HG02885 (cell line): ENCODE results near the gene IL17RD.
A peak's percentile ranks its signal among the peaks of the same experiment; 100 is the strongest.

Experiments
- ATAC-seq: cut with Tn5 transposase; IDR thresholded peaks from one replicate; pipeline ENCODE4 v1.9.1; 2021; ENCODE audit warnings: mild to moderate bottlenecking; ENCODE audit not compliant: unreplicated experiment, poor library complexity

Gene IL17RD

DNA sequence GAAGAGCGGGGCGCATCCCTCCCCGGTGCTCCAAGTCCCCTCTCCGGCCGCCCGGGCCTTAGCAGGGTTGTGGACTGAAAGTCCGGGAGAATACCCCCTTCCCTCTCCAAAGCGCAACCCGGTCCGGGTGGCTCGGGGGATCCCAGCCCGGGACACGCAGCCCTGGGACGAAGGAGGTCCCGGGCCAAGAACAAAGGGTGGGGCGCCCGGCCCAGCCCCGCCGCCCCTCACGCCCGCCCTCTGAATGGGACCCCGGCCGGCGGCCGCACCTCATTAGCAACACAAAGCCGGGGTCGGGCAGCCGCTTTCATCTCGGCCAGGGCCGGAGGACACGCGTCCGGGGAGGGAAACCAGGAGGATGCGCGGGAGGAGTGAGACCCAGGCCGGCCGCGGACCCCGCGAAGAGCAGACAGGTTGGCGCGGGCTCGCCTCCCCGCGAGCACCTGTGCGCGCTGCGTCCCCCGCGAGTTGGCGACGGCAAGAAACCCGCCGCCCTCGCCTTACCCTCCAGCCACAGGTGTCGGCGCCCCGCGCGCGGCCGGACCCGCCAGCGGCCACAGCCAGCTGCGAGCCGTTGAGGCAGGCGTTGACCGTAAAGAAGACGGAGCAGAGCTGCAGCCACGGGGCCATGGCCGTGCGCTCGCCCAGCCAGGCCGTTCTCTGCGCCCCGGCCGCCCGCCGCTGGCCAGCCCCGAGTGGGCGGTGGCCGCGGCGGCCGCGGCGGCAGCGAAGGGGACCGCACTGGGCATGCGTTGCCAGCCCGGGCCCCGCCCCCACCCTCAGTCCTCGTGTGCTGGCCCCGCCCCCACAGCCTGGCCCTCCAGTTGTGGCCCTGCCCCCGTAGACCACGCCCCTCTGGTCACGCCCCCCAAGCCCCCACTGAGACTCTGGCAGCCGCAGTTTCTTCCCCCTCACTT is at the start of gene IL17RD:
TSS of gene IL17RD (minus strand) at position 697 of the 917 bp plus-strand sequence. CDS start at position 630, 67 bp downstream.
- ATAC-seq: peak; percentile 53

DNA sequence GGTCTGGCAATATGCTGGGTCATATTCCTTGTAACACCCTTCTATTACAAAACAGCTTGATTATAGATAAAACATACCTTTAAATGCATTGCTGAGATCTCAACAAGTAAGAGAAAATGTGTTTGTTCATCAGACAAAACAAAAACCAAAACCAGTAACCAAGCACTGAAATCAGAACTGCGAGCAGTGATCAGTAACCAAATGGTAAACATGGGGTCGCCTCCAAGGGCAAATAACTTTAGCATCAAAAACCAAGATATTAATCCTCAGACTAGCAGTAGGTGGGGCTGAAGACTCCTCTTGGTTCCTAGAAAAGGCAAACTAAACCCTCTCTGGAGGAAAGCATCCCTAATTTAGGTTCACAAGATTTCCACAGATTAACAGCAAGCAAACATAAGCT is 41.3 kb upstream of the IL17RD start:
- ATAC-seq: no peak

DNA sequence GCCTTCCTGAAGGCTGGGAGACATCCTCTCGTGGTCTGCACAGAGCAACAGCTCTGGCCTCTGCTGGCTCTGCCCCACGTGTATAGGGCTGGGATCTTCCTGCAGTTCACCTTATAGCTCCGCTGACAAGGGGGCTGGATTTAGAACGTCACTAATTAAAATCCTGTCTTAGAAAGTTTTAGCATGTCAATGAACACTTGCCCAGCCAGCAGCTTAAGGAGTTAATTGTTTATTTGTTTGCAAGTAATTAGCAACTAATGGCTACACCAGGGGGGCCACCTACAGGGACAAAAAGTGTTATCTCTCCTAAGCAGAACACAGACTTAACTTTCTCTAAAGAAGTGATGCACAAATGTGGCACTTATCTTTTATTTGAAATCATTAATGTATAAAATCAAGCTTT is 34.7 kb upstream of the IL17RD start, which contains the start of gene HESX1:
TSS of gene HESX1 (minus strand) at position 84 of the 403 bp plus-strand sequence. CDS start at position 24, 60 bp downstream.
- ATAC-seq: no peak

DNA sequence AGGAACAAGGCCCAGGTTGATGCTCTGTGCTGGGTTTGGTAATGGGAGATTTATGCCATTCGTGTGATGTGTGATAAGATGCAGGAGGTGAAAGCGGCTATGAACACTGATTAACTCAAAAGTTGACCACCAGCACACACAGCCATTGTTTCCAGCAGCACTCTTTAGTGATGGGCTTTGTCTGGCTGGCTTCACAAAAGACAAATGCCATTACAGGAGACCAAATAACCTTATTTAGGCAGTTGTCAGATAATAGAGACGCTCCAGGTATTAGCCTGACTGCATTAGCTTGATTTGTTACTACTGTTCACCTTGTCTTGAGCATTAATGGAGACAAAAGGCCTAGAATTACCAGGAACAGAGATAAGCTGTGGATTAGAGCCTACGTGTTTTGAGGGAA is 29.5 kb upstream of the IL17RD start:
- no peak for ATAC-seq

DNA sequence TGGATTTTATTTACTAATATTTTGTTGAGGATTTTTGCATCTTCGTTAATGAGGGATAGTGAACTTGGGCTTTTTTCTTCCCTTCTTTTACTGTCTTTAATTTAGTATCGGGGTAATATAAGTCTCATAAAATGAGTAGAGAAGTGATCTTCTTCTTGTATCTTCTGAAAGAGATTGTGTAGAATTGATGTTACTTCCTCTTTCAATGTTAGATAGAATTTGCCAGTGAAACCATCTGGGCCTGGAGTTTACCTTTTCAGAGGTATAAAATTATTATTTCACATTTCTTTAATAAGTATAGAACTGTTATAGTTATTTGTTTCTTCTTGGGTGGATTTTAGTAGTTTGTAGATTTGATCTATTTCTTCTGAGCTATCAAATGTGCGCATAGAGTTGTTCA is 26.9 kb upstream of the IL17RD start:
- ATAC-seq: no peak

DNA sequence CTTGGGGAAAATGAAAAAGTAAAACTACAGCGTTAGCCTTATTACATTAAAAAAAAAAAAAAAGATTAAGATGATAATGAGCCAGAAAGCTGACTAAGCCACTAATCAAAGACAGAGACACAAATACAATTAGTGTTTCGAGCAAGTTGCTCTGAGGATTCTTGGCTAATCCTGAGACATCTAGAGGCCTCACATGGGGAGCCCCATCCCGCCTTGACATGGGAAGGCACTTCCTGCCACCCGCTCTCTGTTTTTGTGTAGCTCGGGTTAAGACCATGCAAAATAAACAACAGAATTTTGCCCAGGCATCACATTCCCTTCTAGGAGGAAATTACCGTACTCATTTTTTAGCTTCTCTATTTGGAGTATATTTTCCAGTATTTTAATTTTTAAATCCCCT is 19.4 kb upstream of the IL17RD start:
- no peak for ATAC-seq

DNA sequence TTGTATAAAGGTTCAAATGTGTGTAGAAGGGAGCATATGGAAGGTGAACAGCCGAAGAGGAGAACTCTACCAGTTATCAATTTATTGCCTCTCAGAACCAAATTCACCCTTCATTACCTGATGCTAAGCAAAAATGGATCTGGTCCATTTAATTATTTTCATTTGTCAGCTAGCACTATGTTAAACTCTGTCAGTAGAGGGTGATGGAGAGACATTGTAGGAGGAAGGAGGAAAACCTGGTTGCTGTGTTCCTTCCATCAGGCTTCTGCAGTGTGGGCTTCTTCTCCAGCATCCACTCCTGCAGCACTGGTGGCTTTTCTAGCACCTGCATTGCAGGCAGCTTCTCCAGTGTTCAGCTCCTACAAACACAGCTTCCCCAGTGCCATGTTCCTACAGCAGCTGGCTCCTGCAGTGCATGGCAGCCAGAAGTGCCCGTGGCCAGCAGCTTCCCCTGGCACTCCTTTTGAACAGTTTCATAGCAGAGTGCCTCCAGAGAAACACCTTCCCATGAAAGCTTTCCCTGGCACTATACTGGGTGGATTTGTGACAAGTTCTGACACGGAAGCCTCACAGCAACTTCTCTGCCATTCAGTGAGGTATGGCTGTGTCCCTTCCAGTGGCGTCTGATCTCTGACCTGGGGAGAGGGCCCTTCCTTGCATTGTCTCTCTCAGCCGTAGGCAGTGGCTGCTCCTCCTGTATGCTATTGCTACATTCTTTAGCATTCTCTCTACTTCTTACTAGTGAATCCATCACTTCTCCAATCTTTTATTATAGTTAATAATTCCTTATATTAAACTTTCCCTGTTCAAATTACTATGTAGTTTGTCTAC is 14.6 kb upstream of the IL17RD start:
- ATAC-seq: no peak

DNA sequence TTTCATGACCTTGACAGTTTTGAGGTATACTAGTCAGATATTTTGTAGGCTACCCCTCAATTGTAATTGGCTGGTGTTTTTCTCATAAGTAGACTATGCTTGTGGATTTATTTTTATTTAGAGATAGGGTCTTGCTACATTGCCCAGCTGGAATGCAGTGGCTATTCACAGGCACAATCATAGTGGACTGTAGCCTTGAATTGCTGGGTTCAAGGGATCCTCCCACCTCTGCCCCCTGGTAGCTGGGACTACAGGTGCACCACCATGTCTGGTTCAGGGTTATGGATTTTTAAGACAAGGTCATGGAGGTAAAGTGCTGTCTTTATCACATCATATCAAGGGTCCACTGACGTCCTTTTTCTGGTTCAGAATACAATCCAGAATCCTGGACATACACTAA is 10.9 kb upstream of the IL17RD start:
- no peak for ATAC-seq

DNA sequence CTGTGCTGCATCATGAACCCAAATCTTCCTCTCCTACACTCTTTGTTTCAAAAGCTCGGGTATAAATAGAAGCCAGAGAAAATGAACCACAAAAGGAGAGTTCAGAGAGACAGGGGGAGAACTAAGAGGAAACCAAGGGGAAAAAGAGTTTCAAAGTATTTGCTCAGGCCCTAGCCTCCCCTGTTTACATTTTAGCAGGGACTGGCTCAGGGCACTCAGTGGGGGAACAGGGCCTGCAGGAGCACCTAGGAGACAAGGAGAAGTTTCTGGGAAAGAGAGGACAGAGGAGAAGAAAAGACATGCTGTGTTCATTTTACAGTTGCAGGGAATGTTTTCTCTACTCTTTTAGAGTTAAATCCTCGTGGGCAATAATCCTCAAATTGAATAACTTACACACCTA is 8.5 kb upstream of the IL17RD start:
- ATAC-seq: no peak

DNA sequence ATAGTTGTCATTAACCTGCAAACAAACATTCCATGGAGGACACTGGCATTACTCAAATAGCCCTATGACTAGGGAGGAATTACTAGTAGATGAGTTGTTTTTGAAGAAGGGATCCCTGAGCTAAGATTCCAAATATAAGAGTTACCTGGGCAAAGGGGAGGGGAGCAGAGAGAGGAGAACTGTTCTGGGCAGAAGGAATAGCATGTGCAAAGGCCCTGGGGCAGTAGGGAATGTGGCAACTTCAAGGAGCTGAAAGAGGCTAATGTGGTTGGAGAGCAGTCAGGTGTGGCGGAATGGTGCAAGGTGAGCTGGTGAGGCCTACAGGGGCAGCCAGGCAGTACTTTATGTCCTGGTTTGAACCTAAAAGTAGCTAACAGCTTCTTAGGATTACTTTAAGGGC is 5.8 kb upstream of the IL17RD start:
- no peak for ATAC-seq

DNA sequence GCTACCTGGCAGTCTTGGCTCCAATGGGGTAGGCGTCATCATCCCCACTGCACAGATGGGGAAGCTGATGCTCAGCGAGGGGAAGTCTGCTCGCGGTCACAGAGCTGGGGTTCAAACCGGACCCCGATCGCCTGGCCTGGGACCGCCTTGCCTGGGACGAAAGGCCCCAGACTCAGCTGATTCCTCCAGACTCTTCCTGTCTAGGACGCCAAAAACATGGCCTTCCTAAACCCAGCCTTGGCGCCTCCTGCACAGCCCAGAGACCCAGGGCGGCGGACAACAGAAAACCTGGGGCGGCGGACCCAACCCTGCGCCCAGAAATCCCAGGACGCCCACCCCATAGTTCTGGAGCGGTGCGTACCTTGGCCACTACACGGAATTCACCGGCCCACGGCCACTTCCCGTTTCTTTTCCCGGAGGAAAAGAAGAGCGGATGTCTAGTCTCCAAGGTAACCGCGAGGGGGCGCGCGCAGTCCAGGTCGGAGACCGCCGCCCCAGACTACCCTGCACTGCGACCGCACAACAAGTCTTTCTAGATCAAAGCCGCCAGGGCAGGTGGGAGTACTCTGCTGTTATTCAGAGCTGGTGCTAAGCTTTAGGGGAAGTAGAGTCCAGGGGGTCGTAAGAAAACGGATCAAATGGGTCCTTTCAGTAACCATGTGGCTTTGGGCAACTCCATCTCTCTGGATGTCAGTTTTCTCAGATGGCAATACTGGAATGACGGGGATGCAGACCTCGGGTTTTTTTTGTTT is 4.9 kb upstream of the IL17RD start:
- peak; percentile 75 for ATAC-seq

DNA sequence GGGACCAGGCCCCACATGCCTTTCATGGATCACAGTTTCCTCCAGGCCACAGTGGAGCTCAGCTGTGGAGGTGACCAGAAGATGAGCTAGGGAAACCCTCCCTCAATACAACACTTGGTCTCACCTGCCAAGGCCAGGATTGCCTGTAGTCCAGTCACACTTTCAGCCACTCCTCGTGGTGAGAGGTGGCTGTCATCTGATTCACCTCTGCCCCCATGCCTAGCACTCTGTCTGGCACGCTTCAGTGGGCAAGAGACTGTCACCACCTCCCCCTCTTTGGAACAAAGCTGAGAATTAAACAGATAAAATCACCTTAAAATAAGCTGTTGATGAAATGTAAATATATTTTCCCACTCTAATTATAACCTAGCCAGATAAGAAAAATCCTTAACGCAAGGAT is 4.0 kb upstream of the IL17RD start:
- ATAC-seq: no peak

DNA sequence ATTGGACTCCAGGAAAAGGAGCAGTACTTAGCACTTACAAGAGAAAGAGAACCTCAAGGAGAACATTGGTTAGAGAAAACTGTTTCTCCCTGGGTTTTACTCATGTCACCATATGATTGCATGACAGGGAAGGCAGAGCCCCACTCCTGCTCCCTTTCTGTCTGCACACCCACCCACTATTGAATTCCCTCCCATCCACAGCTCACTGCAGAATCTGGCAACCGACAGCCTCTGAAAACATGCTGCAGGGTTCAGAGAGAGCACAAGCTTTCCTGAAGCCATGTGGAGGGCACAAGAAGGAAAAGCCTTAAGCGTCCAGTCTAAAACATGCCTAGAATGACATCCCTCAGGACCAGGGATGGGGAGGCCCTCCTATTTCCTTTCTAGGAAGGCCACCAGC is 3.0 kb upstream of the IL17RD start:
- ATAC-seq: no peak

DNA sequence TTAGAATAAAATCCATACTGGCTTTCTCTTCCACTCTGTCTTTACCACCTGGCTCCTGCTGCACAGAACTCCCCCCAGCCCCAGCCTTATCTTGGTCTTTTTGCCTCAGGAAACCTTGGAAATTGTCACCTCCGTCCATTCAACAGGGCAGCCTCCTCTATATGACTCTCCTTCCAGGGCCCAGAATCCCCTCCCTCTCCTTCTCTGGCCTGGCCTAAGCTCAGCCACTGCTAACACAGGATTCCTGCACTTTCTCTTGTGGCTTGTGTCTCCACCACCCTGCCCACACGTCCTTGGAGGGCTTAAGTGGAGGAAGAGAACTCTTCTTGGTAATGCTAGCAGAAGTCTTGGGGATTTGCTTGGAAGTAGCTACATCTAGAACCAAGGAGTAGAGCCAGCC is 1.5 kb upstream of the IL17RD start:
- no peak for ATAC-seq

DNA sequence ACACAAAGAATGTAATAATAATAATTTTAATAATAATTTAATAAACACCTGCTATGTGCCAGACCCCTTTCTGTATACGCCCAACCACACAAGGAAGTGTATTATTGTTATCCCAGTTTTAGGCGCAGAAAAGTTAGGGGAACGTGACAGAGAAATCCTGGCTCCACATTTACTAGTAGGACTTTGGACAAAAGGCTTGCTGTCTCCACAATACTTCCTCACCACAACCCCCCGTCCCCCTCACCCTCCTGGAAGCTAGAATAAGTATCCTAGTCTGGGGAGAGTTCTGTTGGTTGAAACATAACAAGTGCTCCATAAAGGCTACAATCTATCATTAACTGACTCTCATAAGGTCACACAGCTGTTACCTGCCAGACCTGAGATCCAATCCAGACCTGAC is 488 bp upstream of the IL17RD start:
- no peak for ATAC-seq

DNA sequence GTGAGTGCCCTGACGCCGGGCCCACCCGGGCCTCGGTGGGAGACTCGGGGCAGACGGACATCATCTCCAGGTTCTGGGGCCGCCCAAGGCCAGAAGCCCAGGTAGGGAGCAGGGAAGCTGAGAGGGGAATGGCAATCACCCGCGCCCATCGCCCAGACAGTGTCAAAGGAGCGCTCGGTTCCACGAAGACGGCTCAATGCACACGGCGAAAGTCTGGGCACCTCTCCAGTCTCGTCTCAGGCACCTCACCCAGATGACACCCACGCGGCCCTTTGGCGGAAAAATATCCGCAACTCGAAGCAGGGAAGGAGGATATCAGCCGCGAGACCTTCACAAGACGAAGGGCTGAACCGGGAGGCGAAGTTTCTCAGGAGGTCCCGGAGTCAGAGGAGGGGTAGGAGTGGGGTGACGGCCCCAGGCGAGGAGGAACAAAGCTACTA is 916 bp downstream of the IL17RD start:
- no peak for ATAC-seq

DNA sequence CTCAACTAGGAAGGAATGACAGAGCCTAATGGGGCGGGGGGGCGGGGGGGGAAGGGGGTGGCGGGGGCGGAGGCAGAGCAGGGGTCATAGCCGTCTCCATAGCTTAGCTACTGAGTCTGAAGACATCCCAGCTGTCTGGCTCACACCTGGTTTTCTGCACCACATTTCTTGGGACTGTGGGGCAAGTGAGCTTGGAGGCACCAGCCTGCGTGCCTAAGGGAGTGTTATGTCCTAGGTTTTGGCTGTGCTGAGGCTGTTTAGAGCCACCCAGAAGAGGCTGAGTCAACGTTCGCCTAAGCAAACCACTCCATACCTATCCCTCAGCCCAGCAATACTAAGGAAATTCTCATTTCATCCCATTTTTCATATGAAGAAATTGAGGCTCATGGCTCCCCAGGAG is 1.4 kb downstream of the IL17RD start:
- no peak for ATAC-seq

DNA sequence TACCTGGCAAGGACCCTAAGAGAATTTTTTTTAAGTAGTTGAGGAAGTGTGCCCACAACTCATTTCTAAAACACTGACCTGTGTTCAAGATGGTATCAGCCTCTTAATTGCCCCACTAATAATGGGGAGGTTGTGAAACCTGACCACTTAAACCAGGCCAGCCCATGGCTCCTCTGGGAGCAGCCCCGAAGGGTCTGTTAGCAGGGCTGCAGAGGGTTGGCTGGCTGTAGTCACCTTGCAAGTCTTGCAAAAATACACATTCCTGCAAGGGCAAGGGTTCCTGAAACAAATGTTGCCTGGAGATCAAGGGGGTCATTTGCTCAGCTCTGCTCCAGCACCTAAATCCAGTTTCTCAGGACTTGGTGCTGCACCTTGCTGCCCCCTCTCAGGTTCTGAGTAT is 3.2 kb downstream of the IL17RD start:
- no peak for ATAC-seq

DNA sequence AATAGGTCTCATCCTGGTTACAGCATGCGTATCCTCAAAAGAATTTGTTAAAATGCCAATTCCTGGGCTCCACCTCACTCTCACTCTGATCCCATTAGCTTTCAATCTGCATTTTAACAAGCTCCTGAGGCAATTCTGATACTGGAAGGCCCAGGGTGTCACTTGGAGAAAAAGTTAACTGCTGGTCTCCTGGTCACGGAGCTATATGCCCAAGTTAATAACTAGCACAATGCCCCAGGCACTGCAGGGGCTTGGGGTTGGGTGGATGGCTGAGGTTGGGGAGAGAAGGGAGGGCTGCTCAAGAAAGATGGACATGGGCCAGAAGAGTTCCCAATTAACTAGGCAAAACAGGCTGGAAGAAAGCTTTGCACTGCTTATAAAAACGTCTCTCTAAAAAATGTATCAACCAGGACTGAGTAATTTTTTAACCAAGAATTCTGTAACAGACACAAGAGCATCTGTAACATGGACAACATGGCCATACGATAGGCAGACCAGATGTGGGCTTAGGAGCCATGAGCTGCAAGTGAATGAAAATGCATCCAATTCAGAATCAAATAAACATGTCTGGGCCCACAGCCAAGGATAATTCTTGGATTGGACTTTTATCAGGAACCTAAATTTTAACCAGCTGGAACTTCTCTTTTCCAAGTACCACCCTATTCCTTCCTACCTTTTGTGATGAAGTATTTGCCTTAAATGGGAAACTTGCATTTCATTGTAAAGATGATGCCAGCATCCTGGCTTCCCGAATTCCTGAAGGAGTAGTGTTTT is 4.2 kb downstream of the IL17RD start:
- ATAC-seq: no peak
